CD4-positive, alpha-beta T cell (primary cell): Measurements from ENCODE around the gene MECP2. TPM values are rescaled to one million over a fixed set of nuclear protein-coding genes. Genes with fewer than 3 reads are reported as not detected.
A peak's percentile ranks its signal among the peaks of the same experiment; 100 is the strongest.

Experiments used
- ATAC-seq: fragments of 200-7000 bp; cut with Tn5 transposase; one replicate; pipeline ENCODE4 v1.10.0; 2022; ENCODE audit warnings: mild to moderate bottlenecking; ENCODE audit not compliant: poor library complexity
- CTCF ChIA-PET: fragments of 350-600 bp; sonication (Branson Sonifier 250); formaldehyde crosslinking; loops from one replicate; lab custom pipeline; 2021; ENCODE audit warnings: antibody characterized with exemption, inconsistent platforms; lab: Charles Lee
- POLR2A ChIA-PET: fragments of 350-600 bp; sonication (Branson Sonifier 250); formaldehyde crosslinking; loops from one replicate; lab custom pipeline; 2021; ENCODE audit warnings: antibody characterized with exemption, inconsistent platforms; lab: Charles Lee
- DNase-seq, 14 experiments: peaks; one replicate each; pipeline ENCODE4 v3.0.0-alpha.2; 2013 to 2020; ENCODE audit warnings: mixed read lengths in 2 of 14
- H3K27ac ChIP-seq, 2 donors: one replicate each; pipeline versions ENCODE4 v1.5.1 to v1.7.0; 2013; ENCODE audit warnings: low read length in 2 of 2, low read depth in 1 of 2, mild to moderate bottlenecking in 1 of 2
- H3K27me3 ChIP-seq, 2 experiments: 1 replicate in 1 of 2; 2 replicates in 1 of 2; pipeline versions ENCODE4 v1.6.1 to v1.7.0; 2013; ENCODE audit warnings: low read length in 2 of 2, control low read depth in 1 of 2, mild to moderate bottlenecking in 1 of 2, moderate library complexity in 1 of 2; ENCODE audit not compliant: insufficient read depth in 2 of 2, control insufficient read depth in 1 of 2
- H3K36me3 ChIP-seq: one replicate; pipeline ENCODE4 v1.6.1; 2013; ENCODE audit warnings: low read length, control low read depth; ENCODE audit not compliant: insufficient read depth
- H3K4me1 ChIP-seq: one replicate; pipeline ENCODE4 v1.6.1; 2013; ENCODE audit warnings: low read length, control low read depth; ENCODE audit not compliant: insufficient read depth
- H3K4me3 ChIP-seq: one replicate; pipeline ENCODE4 v1.5.1; 2013; ENCODE audit warnings: mild to moderate bottlenecking, low read length, moderate library complexity
- H3K9me3 ChIP-seq, 2 experiments: 1 replicate in 1 of 2; 2 replicates in 1 of 2; pipeline versions ENCODE4 v1.6.1 to v1.7.0; 2013; ENCODE audit warnings: low read length in 2 of 2, mild to moderate bottlenecking in 2 of 2, control low read depth in 1 of 2, moderate library complexity in 1 of 2; ENCODE audit not compliant: control insufficient read depth in 1 of 2, insufficient read depth in 1 of 2
- H3K27ac Mint-ChIP-seq: one replicate; pipeline ENCODE4 v1.8.0; 2020; ENCODE audit warnings: mixed read lengths
- H3K27me3 Mint-ChIP-seq: one replicate; pipeline ENCODE4 v1.8.0; 2021; ENCODE audit warnings: mixed read lengths
- H3K36me3 Mint-ChIP-seq: one replicate; pipeline ENCODE4 v1.8.0; 2021; ENCODE audit warnings: low read depth, mixed read lengths
- H3K4me1 Mint-ChIP-seq: one replicate; pipeline ENCODE4 v1.8.0; 2021; ENCODE audit warnings: low read depth, mixed read lengths
- H3K4me3 Mint-ChIP-seq: one replicate; pipeline ENCODE4 v1.8.0; 2020; ENCODE audit warnings: mild to moderate bottlenecking, mixed read lengths
- H3K9me3 Mint-ChIP-seq: one replicate; pipeline ENCODE4 v1.8.0; 2020; ENCODE audit warnings: mixed read lengths
- CTCF ChIP-seq: fragments of 200-600 bp; IDR thresholded peaks from one replicate; pipeline ENCODE4 v1.8.0; 2022; ENCODE audit warnings: antibody characterized with exemption, mild to moderate bottlenecking
- intact Hi-C, 2 experiments: fragments of 100-400 bp; cut with DNase I in 1 of 2; cut with micrococcal nuclease in 1 of 2; formaldehyde crosslinking; loops; one replicate each; pipeline versions ENCODE4 v1.15.1 to v1.9.0; 2023 to 2025; cut with DNase I, micrococcal nuclease
- total RNA-seq, 174 experiments: library from RNA in 2 of 174; stranded (reverse) in 2 of 174; gene quantifications; one replicate each; pipeline ENCODE4 v1.2.3 and lab custom pipeline; 2021 to 2026

MECP2 gene
- total RNA-seq, 2 experiments from 2014 or later = 120 to 133 TPM

GRCh38 chrX:154138857-154139256, 41.3 kb upstream of the MECP2 start:
- no peaks in the 10 kb centered on the region for H3K27me3 ChIP-seq
- H3K9me3 Mint-ChIP-seq = no peaks in the 10 kb centered on the region
- H3K27ac Mint-ChIP-seq = peak overlapping the region; percentile 62
- no peak overlapping the region for H3K27ac ChIP-seq
- no peak for TF ChIP-seq CTCF
- H3K4me3 ChIP-seq = no peak overlapping the region
- H3K36me3 ChIP-seq = no peaks in the 10 kb centered on the region
- DNase-seq (no peak), ATAC-seq (no peak)
- H3K9me3 ChIP-seq = no peaks in the 10 kb centered on the region
- peaks cover 23% of the 10 kb centered on the region for H3K4me1 Mint-ChIP-seq
- H3K4me1 ChIP-seq = peaks cover 36% of the 10 kb centered on the region
- ChIA-PET CTCF (no interaction called here), POLR2A (no interaction called here)
- H3K4me3 Mint-ChIP-seq = no peak overlapping the region
- H3K36me3 Mint-ChIP-seq = no peaks in the 10 kb centered on the region
- no peaks in the 10 kb centered on the region for H3K27me3 Mint-ChIP-seq
- intact Hi-C loops = no loop called here

GRCh38 chrX:154136627-154137161, 39.2 kb upstream of the MECP2 start:
- Mint-ChIP-seq H3K27me3 (no peaks in the 10 kb centered on the region), H3K9me3 (no peaks in the 10 kb centered on the region), H3K4me3 (peak overlapping the region; percentile 82), H3K36me3 (no peaks in the 10 kb centered on the region), H3K4me1 (peaks cover 23% of the 10 kb centered on the region), H3K27ac (peak overlapping the region; percentile 94)
- intact Hi-C loops = loop anchor here in 1 of 2 experiments (1.0 kb wide), 1 partner anchor 39 kb away; the partner anchor contains the start of gene MECP2
- Histone ChIP-seq H3K9me3 (no peaks in the 10 kb centered on the region), H3K4me3 (peak overlapping the region; percentile 46), H3K27me3 (no peaks in the 10 kb centered on the region), H3K4me1 (peaks cover 36% of the 10 kb centered on the region), H3K36me3 (no peaks in the 10 kb centered on the region), H3K27ac (peak overlapping the region; percentile 64 to 85)
- peak; percentile 43 to 86 (median 61) for DNase-seq
- ATAC-seq = peak; percentile 62
- POLR2A ChIA-PET = interaction anchor here (1.8 to 2.9 kb wide), 3 partner anchors 13 to 234 kb away, joined by 6 to 20 read pairs (median 10); no protein-coding TSS in a partner anchor
- CTCF ChIA-PET = interaction anchor here (0.6 to 1.8 kb wide), 4 partner anchors 8 to 125 kb away, joined by 3 to 4 read pairs (median 3); no protein-coding TSS in a partner anchor
- TF ChIP-seq CTCF = peak; percentile 75

GRCh38 chrX:154135458-154136229, 38.1 kb upstream of the MECP2 start:
- Mint-ChIP-seq H3K4me1 (peaks cover 23% of the 10 kb centered on the region), H3K9me3 (no peaks in the 10 kb centered on the region), H3K27me3 (no peaks in the 10 kb centered on the region), H3K4me3 (peak overlapping the region; percentile 82), H3K36me3 (no peaks in the 10 kb centered on the region), H3K27ac (peak overlapping the region; percentile 94)
- no peaks in the 10 kb centered on the region for H3K9me3 ChIP-seq
- DNase-seq (peak in 5 of 14 experiments; percentile 14 to 71 (median 61)), ATAC-seq (peak; percentile 64)
- ChIA-PET CTCF (interaction anchor here (1.3 kb wide), 1 partner anchor 12 kb away, joined by 4 read pairs; no protein-coding TSS in a partner anchor), POLR2A (interaction anchor here (1.0 to 2.9 kb wide), 7 partner anchors 10 to 235 kb away, joined by 3 to 20 read pairs (median 8); partner anchors contain the start of gene MECP2)
- no peaks in the 10 kb centered on the region for H3K27me3 ChIP-seq
- peak overlapping the region; percentile 46 for H3K4me3 ChIP-seq
- H3K36me3 ChIP-seq = no peaks in the 10 kb centered on the region
- TF ChIP-seq CTCF = no peak
- peak overlapping the region; percentile 51 to 85 for H3K27ac ChIP-seq
- intact Hi-C loops = loop anchor here in 1 of 2 experiments (1.0 kb wide), 1 partner anchor 38 kb away; the partner anchor contains the start of gene MECP2
- H3K4me1 ChIP-seq = peaks cover 36% of the 10 kb centered on the region
